HG03460 (cell line): ENCODE data around the gene MTHFD1.

Experiments
- ATAC-seq: cut with Tn5 transposase; IDR thresholded peaks from one replicate; pipeline ENCODE4 v1.9.1; 2021; ENCODE audit not compliant: unreplicated experiment

Gene MTHFD1

DNA sequence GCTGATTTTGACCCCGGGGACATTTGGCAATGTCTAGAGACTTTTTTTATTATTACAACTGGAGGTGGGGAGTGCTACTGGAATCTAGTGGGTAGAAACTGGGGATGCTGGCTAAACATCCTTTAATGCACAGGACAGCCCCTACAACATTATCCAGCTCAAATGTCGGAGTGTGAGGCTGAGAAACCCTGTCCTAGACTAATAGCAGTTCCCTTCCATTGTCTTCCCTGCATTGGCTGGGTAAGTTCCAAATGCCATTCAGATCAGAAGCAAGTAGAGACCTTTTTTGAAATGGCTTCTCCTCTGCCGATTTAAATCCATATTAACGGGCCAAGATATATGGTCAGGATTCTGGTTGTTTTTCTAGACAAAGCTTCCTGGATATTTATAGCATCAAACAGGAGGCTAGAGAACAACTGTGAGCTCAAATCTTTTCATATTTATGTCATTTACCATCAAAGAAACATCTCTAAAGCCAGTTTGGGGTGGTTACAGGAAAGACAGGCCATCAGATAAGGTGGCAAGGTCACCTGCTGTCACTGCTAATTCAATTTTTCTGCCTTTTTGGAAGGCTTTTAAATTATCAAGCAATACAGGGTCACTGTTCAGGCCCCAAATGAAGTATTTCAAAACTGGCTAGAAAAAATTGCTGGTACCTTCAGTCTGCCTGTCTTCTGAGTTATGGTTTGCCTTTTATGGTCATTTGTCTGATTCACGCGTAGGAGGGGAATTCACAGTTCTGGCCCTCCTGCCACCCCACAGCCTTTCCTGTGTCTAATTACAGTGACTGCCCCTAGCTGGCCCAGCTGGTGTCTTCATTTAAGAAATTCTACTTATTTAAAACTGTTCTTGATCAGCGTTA, 57.1 kb downstream of the MTHFD1 start:
- ATAC-seq, result peak; percentile 97

- no peak for ATAC-seq
Observed at GRCh38 chr14:64447876-64448670, 59.9 kb downstream of the MTHFD1 start.

- ATAC-seq, result no peak
Observed at GRCh38 chr14:64450255-64450654, 62.1 kb downstream of the MTHFD1 start.

GRCh38 chr14:64454671-64455070, 66.5 kb downstream of the MTHFD1 start:
- no peak for ATAC-seq

GRCh38 chr14:64459405-64460136, 71.4 kb downstream of the MTHFD1 start:
- no peak for ATAC-seq

GRCh38 chr14:64461221-64461620, 73.1 kb downstream of the MTHFD1 start:
- no peak for ATAC-seq

GRCh38 chr14:64463195-64463594, 75.0 kb downstream of the MTHFD1 start:
- no peak for ATAC-seq

GRCh38 chr14:64463873-64464272, 75.7 kb downstream of the MTHFD1 start:
- no peak for ATAC-seq

GRCh38 chr14:64464651-64465050, 76.5 kb downstream of the MTHFD1 start:
- peak; percentile 2 for ATAC-seq

- ATAC-seq, result peak; percentile 51
Observed at GRCh38 chr14:64465191-64465822, 77.2 kb downstream of the MTHFD1 start, which contains the start of gene AKAP5. Gene AKAP5, plus strand, starts transcription at chr14:64465499. Its CDS starts 2,896 bp downstream, at chr14:64468395.

DNA sequence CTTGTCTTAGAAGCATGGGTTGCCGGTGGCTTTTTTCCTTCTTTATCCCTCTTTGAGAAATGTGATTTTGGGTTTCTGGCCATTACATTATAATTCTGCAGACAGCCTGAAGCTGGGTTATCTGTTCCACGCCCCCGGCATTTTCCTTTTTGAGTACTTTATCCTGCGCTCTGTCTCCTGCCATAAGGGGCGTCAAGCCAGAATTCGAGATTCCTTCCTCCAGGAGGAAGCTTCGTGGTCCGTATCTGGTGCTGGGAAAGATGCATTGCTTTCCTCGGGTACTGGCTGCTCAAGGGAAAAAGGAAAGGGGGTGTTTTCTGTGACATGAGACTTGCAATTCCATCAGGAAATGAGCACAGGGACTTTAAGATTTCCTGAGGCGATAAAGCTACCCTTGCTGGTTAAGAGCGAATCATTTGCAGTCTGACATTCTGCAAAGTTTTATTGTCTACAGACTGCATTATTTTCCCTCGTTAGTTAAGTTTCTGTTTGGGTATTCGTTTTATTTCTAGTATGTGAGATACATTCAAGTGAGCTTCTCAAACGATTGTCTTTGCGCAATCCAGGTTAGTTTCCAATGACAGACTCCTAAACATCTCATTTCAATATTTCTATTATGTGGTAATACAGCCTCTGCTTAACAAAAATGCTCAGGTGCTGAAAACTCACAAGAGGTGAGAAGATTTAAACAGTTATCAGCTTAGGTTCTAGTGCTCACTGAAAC, 77.8 kb downstream of the MTHFD1 start:
- ATAC-seq, result no peak

DNA sequence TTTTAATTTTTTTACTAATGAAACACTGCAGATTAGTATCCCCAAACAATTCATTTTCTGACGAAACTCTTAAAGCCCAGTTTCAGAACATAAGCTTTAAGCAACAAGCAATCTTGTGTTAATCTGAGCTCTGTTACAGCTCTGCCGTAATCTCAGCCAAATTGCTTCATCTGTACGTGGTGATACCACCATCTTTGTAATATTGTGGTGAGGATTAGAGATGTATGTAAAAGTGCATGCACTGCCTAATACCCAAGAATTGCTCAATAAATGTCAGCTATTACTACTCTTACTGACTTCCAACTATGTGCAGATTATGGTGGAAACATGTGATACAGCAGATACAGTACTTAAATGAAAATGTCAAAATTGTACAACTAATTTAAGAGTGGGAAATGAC, 78.9 kb downstream of the MTHFD1 start:
- no peak for ATAC-seq

DNA sequence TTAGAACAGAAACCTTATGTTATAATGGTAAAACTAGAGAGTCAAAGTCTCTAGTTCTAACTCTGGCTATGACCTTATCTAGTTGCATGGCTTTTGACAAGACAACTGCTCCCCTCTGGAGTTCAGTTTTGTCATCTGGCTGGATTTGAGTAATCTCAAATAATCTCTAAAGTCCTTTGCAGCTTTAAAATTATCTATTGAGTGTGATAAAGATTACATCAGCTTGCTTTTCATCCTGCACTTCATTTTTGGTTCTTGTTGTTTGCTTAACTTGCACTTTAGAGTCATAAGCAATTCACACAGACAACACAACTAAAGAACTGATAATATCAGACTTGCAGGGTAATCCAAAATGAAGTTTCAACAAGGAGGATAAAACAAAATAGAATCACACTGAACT, 79.4 kb downstream of the MTHFD1 start:
- no peak for ATAC-seq

GRCh38 chr14:64468451-64468850, 80.3 kb downstream of the MTHFD1 start:
- no peak for ATAC-seq

DNA sequence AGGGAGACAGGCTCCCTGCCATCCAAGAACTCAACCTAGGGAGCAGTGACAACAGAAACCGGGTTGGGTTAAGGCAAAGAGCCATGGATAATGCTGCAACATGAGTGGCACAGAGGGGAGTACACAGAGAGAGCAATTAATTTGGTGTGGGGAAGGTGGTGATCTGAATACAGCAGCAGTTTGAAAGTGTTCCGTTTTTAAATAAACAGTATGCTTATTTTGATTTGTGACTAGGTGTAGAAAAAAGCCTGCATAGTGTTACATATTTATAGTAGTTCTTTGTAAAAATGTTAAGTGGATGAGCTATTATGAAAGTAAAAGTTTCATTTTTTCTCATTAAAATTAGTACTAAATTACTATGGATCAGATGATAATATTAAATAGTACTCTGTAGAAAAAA, 85.9 kb downstream of the MTHFD1 start:
- ATAC-seq, result no peak

DNA sequence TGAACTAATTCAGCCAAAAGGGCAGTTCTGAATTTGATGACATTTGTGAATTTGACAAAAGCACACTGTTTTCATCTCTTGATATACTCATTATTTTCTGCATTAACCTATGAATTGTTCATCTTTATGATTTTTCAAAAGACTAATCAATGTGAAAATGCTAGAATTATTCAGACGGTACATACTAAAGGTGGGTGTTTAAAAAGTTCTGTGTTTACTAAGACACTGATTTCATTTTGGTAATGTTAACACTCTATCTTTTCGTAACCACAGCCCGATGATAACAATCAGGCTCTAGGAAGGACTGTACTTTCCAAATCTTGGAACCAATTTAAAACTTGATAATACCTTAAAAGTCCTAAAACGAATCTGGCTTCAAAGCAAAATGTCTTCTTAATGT, 86.5 kb downstream of the MTHFD1 start:
- ATAC-seq, result no peak

- ATAC-seq, result no peak
Observed at GRCh38 chr14:64475585-64476273, 87.6 kb downstream of the MTHFD1 start.

DNA sequence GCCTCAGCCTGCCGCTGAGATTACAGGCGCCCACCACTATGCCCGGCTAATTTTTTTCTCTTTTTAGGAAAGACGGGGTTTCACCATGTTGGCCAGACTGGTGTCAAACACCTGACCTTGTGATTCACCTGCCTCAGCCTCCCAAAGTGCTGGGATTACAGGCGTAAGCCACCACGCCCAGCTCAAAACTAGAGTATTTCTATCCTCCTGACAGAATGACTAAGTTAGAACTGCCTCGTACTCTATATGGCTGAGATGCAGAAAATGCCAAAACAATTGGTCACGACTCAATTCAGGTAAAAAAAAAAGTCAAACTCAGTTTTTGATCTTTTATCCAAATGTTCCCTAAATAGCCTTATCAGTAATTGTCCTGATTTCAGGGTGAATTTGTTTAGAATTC, 88.3 kb downstream of the MTHFD1 start:
- no peak for ATAC-seq

GRCh38 chr14:64478634-64479250, 90.6 kb downstream of the MTHFD1 start:
- no peak for ATAC-seq
